CD4-positive, alpha-beta T cell treated with Interleukin-10 for 1 hour (primary cell): ENCODE data around the gene ZMYND19.
"Not testable (repeated sequence)": the region's sequence is repeated elsewhere in the genome, so short reads cannot be mapped to it uniquely, and the experiment has no call there.

Source experiments
- DNase-seq: peaks from one replicate; pipeline ENCODE4 v3.0.0-alpha.2; 2020

Gene ZMYND19

GRCh38 chr9:137586854-137587253 lies 3.5 kb downstream of the ZMYND19 start:
- no peak for DNase-seq

DNA sequence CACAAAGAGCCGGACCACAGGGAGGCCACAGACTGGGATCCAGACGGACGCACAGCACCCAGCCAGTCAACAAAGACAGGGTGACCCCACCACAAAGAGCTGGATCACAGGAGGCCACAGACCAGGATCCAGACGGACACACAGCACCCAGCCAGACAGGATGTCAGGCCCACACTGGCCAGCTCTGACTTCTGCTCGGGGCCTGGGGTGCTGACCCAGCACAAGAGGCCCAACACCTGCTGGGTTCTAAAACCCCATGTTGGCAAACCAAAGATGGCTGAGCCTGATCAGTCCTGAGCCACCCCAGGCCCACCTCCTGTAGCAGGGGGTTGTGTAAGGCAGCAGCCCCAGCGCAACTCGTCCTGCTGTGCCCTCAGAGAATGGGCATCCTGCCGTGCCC lies 6.4 kb downstream of the ZMYND19 start:
- no peak for DNase-seq

- no peak for DNase-seq
These were observed 7.0 kb downstream of the ZMYND19 start for GRCh38 chr9:137583347-137583746.

DNA sequence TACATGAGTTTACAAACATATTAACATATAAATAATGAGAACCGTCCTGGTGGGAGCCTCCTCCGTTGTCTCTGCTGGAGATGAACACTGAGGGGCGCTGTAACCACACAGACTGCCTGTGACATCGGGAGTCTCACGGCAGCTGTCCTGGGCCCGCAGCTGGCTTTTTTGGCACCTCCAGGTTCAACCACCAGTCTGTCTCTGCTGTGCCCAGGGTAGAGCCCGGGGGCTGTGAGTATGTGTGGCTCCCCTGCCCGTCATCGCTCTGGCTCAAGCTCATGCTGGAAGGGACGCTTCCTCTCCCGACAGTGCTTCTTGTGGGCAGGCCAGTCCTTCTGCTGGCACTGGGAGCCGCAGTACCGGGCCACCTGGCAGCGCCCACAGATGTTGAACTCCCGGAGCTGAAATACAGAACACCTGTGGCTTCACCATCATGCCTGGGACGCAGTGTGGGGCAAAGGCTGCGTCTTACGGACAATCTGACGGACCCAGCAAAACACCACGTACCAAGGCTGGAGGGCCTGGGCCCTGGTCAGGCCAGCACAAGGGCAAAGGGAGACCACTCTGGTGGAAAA lies 7.9 kb downstream of the ZMYND19 start:
- peak; percentile 23 for DNase-seq

GRCh38 chr9:137581361-137582285 lies 8.7 kb downstream of the ZMYND19 start:
- DNase-seq = no peak

- DNase-seq = no peak
These were observed 9.4 kb downstream of the ZMYND19 start for GRCh38 chr9:137580954-137581322.

GRCh38 chr9:137580209-137580953 lies 9.9 kb downstream of the ZMYND19 start:
- DNase-seq = no peak

DNA sequence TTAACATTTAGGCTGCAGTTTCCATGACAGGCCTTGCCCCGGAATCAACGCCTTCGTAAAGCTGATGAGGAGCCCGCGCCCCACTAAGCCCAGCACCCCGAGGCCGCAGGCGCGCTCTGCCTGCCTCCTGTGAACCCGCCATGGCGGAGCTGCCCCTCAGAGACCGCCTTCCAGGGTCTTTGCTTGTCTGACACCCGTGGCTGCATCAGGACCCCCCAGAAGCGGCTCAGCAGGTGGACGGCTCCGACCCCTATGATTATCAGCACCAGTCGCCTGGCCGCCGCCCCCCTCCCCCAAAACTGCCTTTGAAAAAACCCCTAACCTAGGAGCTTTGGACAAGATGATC lies 11.1 kb downstream of the ZMYND19 start:
- DNase-seq = no peak

- DNase-seq = peak; percentile 94
These were observed 11.6 kb downstream of the ZMYND19 start, which contains the start of gene DPH7 for GRCh38 chr9:137578518-137579258. Gene DPH7 (minus strand): TSS chr9:137578925. CDS start chr9:137578777, 148 bp downstream.

- peak; percentile 20 for DNase-seq
These were observed 14.4 kb downstream of the ZMYND19 start for GRCh38 chr9:137575716-137576411.

DNA sequence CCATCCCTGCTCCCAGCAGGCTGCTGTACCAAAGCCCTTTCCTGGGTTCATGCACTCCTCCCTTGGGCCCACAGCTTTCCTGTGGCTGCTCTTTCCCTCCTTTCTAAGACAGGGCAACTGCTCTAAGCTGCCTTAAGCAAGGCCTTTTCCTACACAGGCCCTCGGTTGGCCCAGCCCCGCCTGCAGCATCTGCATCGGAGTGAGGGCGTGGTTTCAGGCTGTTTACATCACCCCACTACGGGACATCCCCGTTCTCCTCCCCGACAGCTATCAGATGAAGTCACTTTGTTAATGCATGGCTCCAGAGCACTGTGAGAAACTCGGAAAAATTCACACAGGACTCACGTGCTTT lies 15.0 kb downstream of the ZMYND19 start:
- DNase-seq = peak; percentile 34

- no peak for DNase-seq
These were observed 16.1 kb downstream of the ZMYND19 start for GRCh38 chr9:137574192-137574591.

DNA sequence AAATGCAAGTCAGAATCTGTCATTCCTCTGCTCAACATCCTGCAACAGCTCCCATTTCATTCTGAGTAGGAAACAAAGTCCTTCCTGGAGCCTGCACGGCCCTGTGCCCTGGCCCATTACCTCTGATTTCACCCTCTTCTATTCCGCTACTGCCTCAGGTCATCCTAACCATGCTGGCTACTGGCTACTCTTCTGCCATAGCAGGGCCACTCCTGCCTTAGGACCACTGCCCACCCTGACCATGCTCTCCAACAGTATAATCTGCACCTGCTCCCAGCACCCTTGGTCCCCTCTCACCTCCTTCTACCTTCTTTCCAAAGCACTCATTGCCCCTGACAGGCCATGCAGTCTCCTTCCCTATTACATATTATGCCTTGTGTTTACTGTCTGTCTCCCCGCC lies 19.7 kb downstream of the ZMYND19 start:
- no peak for DNase-seq

GRCh38 chr9:137569609-137570203 lies 20.6 kb downstream of the ZMYND19 start:
- no peak for DNase-seq

GRCh38 chr9:137568445-137568844 lies 21.9 kb downstream of the ZMYND19 start:
- DNase-seq = not testable (repeated sequence)

DNA sequence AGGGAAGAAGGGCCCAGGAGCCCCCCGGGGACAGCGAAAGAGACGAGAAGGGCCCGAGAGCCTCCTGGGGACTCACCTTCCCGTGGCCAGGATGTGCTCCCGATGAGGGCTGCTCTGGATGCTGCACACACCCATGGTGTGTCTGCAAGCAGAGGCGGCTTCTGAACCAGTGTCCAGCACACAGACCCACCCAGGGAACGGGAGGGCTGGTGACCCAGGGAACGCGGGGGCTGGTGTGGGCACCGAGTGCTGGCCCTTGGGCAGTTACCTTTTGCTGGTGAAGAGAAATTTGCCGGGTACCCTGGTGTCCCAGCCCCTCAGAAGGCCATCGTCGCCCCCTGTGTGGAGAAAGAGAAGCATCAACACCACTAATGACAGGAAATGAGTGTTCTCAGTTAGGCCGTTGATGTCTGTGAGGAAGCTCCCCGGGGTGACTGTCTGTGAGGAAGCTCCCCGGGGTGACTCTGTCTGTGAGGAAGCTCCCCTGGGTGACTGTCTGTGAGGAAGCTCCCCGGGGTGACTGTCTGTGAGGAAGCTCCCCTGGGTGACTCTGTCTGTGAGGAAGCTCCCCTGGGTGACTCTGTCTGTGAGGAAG lies 25.4 kb downstream of the ZMYND19 start:
- no peak for DNase-seq

- no peak for DNase-seq
These were observed 26.2 kb downstream of the ZMYND19 start for GRCh38 chr9:137564134-137564533.

GRCh38 chr9:137558127-137558526 lies 32.2 kb downstream of the ZMYND19 start:
- DNase-seq = no peak

- DNase-seq = no peak
These were observed 34.1 kb downstream of the ZMYND19 start for GRCh38 chr9:137556069-137556838.

GRCh38 chr9:137555179-137555578 lies 35.1 kb downstream of the ZMYND19 start:
- DNase-seq = no peak

DNA sequence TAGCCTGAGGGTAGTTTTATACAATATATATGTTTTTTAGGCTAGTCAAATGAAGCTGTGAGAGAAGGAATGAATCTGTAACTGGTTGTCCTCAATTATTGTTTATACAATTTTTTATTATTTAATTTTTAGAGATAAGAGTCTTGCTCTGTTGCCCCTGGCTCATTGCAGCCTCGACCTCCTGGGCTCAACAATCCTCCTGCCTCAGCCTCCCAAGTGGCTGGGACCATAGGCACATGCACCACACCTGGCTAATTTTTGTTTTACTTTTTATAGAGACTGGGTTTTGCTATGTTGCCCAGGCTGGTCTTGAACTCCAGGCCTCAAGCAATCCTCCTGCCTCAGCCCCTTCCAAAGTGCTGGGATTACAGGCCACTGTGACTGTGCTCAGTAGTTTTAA lies 36.0 kb downstream of the ZMYND19 start:
- DNase-seq = no peak
